IPS DF 19.7 (cell line): ENCODE measurements around the gene MYL6.
A peak's percentile ranks its signal among the peaks of the same experiment; 100 is the strongest.
"Not testable (repeated sequence)": the region's sequence is repeated elsewhere in the genome, so short reads cannot be mapped to it uniquely, and the experiment has no call there.

Experiments used
- DNase-seq: peaks from one replicate; pipeline ENCODE4 v3.0.0-alpha.2; 2013; ENCODE audit warnings: low read depth, low spot score

MYL6 gene

DNA sequence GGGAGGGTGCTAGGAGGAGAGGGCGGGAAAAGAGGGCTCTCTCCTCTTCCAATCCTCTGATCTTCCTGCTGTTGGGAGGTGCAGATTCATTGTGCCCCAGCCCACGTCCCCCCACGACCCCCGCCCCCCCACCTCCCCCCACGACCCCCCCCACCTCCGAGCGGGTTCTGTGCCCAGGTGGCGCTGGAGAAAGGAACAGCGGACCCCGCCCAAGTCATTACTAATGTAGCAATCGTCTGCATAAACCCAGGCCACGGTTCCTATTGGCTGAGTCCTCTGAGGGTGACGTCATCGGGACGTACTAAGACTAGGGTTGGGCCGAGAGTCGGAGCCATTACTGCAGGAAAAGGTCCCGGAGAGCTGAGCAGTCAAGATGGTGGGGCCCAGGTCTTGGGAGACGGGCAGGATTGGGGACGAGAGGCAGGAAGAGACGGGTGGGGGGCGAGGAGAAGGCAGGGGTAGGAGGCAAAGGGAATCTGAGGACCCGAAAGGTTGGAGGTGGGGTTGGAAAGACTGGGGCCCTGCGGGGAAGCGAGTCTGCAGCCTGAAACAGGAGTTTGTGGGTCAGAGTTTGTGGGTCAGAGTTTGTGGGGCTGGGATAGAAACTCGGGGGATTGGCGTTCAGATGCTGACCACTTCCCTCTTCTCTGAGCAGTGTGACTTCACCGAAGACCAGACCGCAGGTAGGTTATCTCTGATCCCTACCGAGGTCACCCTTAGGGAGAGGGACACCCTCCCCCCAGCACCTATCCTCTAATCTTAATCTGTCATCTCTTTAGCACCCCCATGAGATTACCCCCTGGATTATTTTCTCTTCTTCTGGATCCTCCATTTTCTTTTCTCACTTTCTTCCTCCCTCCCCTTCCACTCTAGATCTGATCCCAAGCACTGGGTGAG, at the start of gene MYL6:
TSS of gene MYL6 (plus strand) at position 331 of the 897 bp plus-strand sequence. CDS start at position 374, 43 bp downstream.
- DNase-seq = peak; percentile 97

- no peak for DNase-seq
These were observed 47.6 kb upstream of the MYL6 start for GRCh38 chr12:56110571-56110970.

DNA sequence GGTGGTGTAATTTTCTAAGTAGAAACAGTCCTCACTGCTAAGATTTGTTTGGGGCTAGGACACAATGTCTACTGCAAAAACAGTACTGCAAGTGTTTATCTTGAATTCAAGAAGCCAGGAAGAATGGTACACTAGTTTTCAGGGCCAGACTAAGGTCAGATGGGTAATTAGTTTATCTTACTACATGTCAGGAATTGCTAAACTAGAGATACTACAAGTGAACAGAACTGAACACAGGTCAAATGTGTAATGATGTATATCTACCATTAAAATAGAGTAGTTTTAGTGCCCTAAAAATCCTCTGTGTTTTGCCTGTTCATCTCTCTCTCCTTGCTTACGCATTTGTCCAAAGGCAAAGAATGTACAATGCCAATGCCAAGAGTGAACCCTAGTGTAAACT, 44.1 kb upstream of the MYL6 start:
- DNase-seq = no peak

GRCh38 chr12:56115329-56115728, 42.8 kb upstream of the MYL6 start:
- no peak for DNase-seq

DNA sequence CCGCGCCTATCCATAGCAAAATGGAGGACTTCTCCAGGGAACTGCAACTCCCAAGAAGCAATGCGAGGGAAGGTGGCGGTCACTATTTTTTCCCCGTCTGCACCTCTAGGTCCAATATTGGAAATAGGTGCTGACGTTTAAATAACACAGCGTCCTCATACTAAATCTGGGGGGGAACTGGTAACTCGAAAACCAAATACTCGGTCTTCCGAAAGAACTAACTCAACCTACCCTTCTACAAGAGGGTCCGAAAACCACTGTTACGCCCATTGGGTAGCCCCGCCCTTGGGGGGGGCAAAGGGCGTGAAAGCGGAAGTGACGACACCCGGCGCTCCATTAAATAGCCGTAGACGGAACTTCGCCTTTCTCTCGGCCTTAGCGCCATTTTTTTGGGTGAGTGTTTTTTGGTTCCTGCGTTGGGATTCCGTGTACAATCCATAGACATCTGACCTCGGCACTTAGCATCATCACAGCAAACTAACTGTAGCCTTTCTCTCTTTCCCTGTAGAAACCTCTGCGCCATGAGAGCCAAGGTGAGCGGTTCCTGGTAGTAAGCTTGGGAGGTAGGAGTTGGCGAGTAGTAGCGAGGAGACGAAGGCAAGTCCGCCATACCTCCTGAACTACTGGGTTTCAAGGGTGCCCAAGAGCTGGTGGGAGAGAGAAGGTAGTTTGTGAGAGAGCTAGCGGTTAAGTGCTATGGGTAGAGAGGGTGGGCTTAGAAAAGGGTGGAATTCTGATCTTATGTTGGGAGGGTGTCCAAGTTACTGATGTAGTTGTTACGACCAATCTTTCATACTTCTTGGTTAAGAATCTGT, 41.7 kb upstream of the MYL6 start, which contains the start of gene RPL41:
TSS of gene RPL41 (plus strand) at position 367 of the 815 bp plus-strand sequence.
- peak; percentile 70 for DNase-seq

- not testable (repeated sequence) for DNase-seq
These were observed 41.0 kb upstream of the MYL6 start for GRCh38 chr12:56117082-56117706.

GRCh38 chr12:56117778-56118687, 40.1 kb upstream of the MYL6 start, which contains the start of gene ZC3H10:
ZC3H10 (plus strand) TSS chr12:56118266; CDS start chr12:56120563, 2,297 bp downstream.
- peak; percentile 99 for DNase-seq

DNA sequence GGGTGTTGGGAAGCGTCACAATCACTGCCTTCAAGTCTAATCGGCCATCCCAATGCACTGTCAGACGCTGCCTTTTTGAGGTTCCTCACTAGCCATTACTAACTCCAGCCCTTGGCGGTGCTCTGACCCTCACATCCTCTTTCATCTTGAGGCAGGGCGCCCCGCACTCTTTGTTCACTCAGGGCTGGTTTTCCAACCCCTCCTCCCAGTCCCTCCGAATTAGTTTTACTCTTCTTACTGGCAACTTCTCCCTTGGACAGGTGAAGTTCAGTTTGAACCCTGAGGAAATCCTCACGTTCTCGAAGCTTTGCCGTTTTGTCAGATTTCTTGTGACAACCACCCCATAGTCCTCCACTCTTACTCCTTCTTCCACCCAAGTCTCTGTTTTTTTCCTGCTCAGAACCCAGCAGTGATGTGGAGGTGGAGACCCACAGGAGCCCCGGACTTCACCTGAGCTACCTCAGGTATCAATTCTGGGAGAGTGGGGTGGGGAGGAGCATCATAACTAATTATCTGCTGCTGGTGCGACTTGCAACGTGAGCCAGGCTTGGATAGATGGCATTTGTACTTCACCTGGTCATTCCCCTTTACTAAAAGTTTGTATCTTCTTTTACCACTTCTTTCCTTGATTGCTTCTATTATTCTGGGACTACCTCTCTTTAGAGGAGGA, 39.3 kb upstream of the MYL6 start:
- no peak for DNase-seq

GRCh38 chr12:56119361-56119796, 38.8 kb upstream of the MYL6 start:
- DNase-seq = peak; percentile 83

DNA sequence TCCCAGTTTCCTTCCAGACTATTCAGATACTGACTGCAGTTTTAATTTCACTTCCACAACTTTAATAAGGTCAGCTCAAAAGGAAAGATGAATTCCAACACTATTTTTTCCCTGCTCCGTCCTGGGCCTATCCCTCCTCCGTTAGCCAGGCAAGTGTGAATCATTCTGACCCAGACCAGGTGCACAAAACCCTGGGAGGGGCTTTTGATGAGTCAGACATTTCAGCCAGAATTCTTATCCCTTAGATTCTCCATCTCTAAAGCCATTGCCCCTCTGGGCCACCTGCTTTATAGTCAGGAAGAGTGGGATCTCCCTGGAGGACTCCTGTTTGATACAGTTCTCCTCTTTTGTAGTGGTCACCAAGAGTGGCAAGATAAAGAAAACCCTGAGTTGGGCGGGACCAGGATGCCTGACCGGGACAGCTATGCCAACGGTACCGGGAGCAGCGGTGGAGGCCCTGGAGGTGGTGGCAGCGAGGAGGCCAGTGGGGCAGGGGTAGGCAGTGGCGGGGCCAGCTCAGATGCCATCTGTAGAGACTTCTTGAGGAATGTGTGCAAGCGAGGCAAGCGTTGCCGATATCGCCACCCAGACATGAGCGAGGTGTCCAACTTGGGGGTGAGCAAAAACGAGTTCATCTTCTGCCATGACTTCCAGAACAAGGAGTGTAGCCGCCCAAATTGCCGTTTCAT, 37.9 kb upstream of the MYL6 start:
- DNase-seq = no peak

GRCh38 chr12:56121204-56121870, 36.8 kb upstream of the MYL6 start:
- no peak for DNase-seq

DNA sequence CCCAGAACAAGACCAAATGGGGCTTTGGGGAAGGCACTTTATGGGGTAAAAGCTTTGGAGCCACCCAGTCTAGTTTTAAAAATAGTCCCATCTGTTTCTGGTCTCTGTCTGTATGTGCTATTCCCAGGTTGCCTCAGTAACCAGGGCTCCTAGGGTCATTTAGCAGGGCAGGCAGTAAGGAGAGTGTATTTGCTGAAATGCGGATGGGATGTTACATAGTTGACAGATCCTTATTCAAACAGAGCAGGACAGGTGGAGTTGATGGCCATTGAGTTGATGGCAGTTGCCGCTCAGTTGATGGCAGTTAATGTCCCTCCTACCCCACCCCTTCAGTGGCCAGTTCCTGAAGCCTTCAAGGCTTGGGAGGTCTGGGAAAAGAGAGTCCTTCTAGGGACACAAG, 35.5 kb upstream of the MYL6 start:
- no peak for DNase-seq

DNA sequence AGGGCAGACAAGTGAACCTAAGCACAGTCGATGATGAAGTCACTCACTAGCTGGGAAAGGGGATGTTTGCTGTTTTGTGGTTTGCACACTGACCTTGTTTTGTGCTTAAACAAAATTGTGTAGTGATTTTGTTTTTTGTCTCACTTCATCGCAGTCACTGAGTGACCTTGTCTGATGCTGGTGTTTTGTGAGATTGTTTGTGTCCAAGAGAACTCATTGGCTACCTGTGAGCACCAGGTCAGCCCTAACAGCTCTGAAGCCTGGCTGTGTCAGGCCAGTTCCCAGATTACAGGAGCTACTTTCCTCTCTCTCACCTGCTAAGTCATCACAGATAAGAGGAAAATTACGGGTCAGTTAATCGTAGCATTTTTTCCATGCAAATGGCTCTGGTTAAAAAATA, 34.0 kb upstream of the MYL6 start:
- no peak for DNase-seq

DNA sequence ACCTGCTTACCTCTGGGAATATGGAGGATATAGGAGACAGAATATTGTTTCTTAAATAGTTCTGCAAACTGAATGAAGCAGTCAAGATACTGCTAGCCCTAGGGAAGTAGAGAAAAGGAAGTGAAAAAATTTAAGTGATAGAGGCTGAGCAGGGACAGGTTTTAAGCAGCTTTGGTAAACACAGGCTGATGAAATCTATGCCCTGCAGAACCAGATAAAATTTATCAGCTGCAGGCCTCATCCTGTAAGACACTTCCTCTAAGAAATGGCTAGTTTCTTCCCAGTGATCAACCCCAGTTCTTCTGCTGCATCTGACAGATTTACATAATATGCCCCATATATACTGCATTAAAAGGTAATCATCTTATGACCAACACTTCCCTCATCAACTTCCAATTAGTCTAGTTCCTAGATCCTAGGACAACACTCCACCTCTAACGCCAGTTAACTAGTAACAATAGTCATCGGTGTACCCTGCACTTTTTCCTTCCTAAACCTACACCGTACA, 31.4 kb upstream of the MYL6 start:
- no peak for DNase-seq

DNA sequence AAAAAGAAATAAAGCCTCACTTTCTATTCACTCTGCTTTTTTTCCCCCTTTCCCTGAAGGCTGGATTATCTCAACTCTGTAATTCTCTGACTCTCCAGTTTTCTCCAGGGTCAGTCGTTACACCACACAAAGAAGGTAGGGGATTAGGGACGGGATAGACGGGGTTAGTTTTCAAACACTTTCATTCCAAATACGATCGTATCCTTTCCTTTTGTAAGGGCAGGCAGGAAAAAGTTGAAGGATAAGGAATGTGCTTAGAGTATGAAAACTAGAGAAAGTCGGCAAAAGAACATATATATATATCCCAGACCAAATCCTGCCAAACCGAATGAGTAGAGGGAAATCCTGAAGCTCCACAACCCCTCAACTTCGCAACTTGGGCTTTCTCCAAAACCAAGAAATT, 30.7 kb upstream of the MYL6 start:
- DNase-seq = no peak

DNA sequence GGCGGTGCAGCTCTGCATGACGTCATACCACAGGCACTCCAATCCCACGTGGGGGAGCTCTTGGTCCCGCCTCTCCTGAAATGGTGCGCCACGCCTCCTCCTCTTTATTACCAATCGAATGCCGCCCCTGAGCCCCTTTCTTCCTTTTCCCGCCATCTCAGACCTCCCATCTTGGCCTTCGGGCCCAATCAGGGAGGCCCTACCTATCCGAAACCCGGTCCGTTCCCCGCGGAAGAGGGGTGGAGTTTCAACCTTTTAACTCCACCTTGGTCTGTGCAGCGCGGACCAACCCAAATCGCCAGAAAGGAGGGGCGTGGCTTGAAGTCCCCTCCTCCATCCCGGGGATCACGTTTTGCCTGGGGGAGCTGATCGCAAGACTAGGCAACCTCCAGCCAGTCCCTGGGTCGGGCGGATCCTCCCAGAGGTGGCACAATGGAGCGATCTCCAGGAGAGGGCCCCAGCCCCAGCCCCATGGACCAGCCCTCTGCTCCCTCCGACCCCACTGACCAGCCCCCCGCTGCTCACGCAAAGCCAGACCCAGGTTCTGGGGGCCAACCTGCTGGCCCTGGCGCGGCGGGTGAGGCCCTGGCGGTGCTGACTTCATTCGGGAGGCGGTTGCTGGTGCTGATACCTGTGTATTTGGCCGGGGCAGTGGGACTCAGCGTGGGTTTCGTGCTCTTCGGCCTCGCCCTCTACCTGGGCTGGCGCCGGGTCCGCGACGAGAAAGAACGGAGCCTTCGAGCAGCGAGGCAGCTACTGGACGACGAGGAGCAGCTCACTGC, 30.1 kb upstream of the MYL6 start, which contains the start of gene ESYT1:
TSS of gene ESYT1 (plus strand) at position 380 of the 782 bp plus-strand sequence. CDS start at position 433, 53 bp downstream.
- DNase-seq = peak; percentile 99

- DNase-seq = no peak
These were observed 29.4 kb upstream of the MYL6 start for GRCh38 chr12:56128670-56129205.
